H1 (cell line): ENCODE measurements around the gene LCMT1. TPM values are rescaled to one million over a fixed set of nuclear protein-coding genes. Genes with fewer than 3 reads are reported as not detected.
A peak's percentile ranks its signal among the peaks of the same experiment; 100 is the strongest.

Source experiments
- CTCF ChIA-PET: fragments of 300-600 bp; sonication (Branson Sonifier 250); formaldehyde crosslinking; loops from one replicate; lab custom pipeline; 2021; ENCODE audit not compliant: partially characterized antibody; lab: Charles Lee
- POLR2A ChIA-PET: fragments of 300-600 bp; sonication (Branson Sonifier 250); formaldehyde crosslinking; loops from one replicate; lab custom pipeline; 2021; ENCODE audit warnings: inconsistent platforms; ENCODE audit not compliant: partially characterized antibody; lab: Charles Lee
- DNase-seq, 2 experiments: peaks; one replicate each; pipeline versions ENCODE4 v3.0.0 to v3.0.0-alpha.2; 2010 to 2022; ENCODE audit warnings: low spot score in 2 of 2, low read depth in 1 of 2, mixed read lengths in 1 of 2
- FAIRE-seq: peaks from 2 replicates; lab custom pipeline; 2011; peaks lifted over from hg19 to GRCh38; lab: Jason Lieb, UNC
- H2AFZ ChIP-seq: 2 replicates; pipeline ENCODE4 v1.8.1; 2012; ENCODE audit warnings: low read length, inconsistent platforms
- H2AK5ac ChIP-seq: 2 replicates; pipeline ENCODE4 v1.6.1; 2013; ENCODE audit warnings: low read depth, low read length
- H2BK120ac ChIP-seq: replicated peaks from 2 replicates; pipeline ENCODE3; 2013; ENCODE audit warnings: low read depth, low read length, inconsistent platforms
- H2BK12ac ChIP-seq: 2 replicates; pipeline ENCODE4 v1.6.1; 2013; ENCODE audit warnings: low read depth, low read length
- H2BK15ac ChIP-seq: 2 replicates; pipeline ENCODE4 v1.6.1; 2013; ENCODE audit warnings: low read length
- H2BK20ac ChIP-seq: 2 replicates; pipeline ENCODE4 v1.6.1; 2013; ENCODE audit warnings: low read length
- H2BK5ac ChIP-seq: 2 replicates; pipeline ENCODE4 v1.6.1; 2013; ENCODE audit warnings: low read depth, low read length
- H3K14ac ChIP-seq: 2 replicates; pipeline ENCODE4 v1.6.1; 2013; ENCODE audit warnings: inconsistent platforms; ENCODE audit not compliant: insufficient read length
- H3K18ac ChIP-seq: 2 replicates; pipeline ENCODE4 v1.6.1; 2013; ENCODE audit warnings: low read length; ENCODE audit errors: extremely low read depth
- H3K23ac ChIP-seq: 2 replicates; pipeline ENCODE4 v1.6.1; 2013; ENCODE audit warnings: inconsistent platforms; ENCODE audit not compliant: insufficient read length
- H3K23me2 ChIP-seq: 2 replicates; pipeline ENCODE4 v1.6.1; 2013; ENCODE audit warnings: low read depth, low read length
- H3K27ac ChIP-seq: 2 replicates; pipeline ENCODE4 v1.6.1; 2011; ENCODE audit warnings: low read depth, low read length, inconsistent platforms
- H3K27me3 ChIP-seq, 4 experiments: replicated peaks in 1 of 4; 1 replicate in 1 of 4; 2 replicates in 3 of 4; pipeline versions ENCODE4 v1.6.1 to v1.8.1; 2011 to 2013; ENCODE audit warnings: low read length in 3 of 4, mild to moderate bottlenecking in 3 of 4, inconsistent platforms in 2 of 4, mixed read lengths in 2 of 4, moderate library complexity in 1 of 4; ENCODE audit not compliant: control insufficient read depth in 3 of 4, insufficient read depth in 3 of 4; ENCODE audit errors: extremely low read depth in 1 of 4
- H3K36me3 ChIP-seq, 4 experiments: 2 replicates each; pipeline versions ENCODE4 v1.6.1 to v1.8.1; 2011 to 2013; ENCODE audit warnings: mild to moderate bottlenecking in 4 of 4, low read length in 3 of 4, moderate library complexity in 2 of 4, control low read depth in 1 of 4, inconsistent platforms in 1 of 4; ENCODE audit not compliant: insufficient read depth in 4 of 4, control insufficient read depth in 2 of 4
- H3K4ac ChIP-seq: replicated peaks from 2 replicates; pipeline ENCODE3; 2013; ENCODE audit warnings: low read length, low read depth, mixed read lengths, inconsistent platforms; ENCODE audit not compliant: insufficient read length
- H3K4me1 ChIP-seq, 4 experiments: replicated peaks in 1 of 4; 1 replicate in 1 of 4; 2 replicates in 3 of 4; pipeline versions ENCODE4 v1.6.1 to v1.8.1; 2011 to 2013; ENCODE audit warnings: low read length in 3 of 4, inconsistent platforms in 2 of 4, mixed read lengths in 1 of 4; ENCODE audit not compliant: insufficient read depth in 4 of 4, control insufficient read depth in 3 of 4
- H3K4me2 ChIP-seq, 2 experiments: 2 replicates each; pipeline versions ENCODE4 v1.6.1 to v1.8.1; 2011 to 2013; ENCODE audit warnings: low read depth in 2 of 2, low read length in 2 of 2, control low read depth in 1 of 2, inconsistent platforms in 1 of 2, mild to moderate bottlenecking in 1 of 2; ENCODE audit not compliant: insufficient read depth in 1 of 2
- H3K4me3 ChIP-seq, 4 experiments: fragments of 200-600, 300-600 bp in 1 of 4; sonication (generic), shearing (Covaris generic), sonication (Bioruptor Twin) in 1 of 4; 2 replicates each; pipeline versions ENCODE4 v1.5.1 to v1.8.1; 2011 to 2016; ENCODE audit warnings: low read length in 4 of 4, low read depth in 3 of 4, control low read depth in 2 of 4, inconsistent platforms in 2 of 4, mild to moderate bottlenecking in 2 of 4, mixed read lengths in 1 of 4, moderate library complexity in 1 of 4; ENCODE audit not compliant: insufficient read depth in 2 of 4; ENCODE audit errors: extremely low read depth in 1 of 4
- H3K56ac ChIP-seq: replicated peaks from 2 replicates; pipeline ENCODE3; 2013; ENCODE audit warnings: low read depth, mild to moderate bottlenecking, mixed read lengths, low read length, inconsistent platforms; ENCODE audit not compliant: insufficient read length
- H3K79me1 ChIP-seq: 2 replicates; pipeline ENCODE4 v1.6.1; 2013; ENCODE audit warnings: low read depth, low read length, control low read depth
- H3K79me2 ChIP-seq, 2 experiments: 2 replicates each; pipeline versions ENCODE4 v1.6.1 to v1.8.1; 2012 to 2013; ENCODE audit warnings: low read length in 2 of 2, mild to moderate bottlenecking in 2 of 2, inconsistent platforms in 1 of 2; ENCODE audit not compliant: insufficient read depth in 2 of 2, control insufficient read depth in 1 of 2
- H3K9ac ChIP-seq, 4 experiments: replicated peaks in 1 of 4; 1 replicate in 1 of 4; 2 replicates in 3 of 4; pipeline versions ENCODE4 v1.6.1 to v1.8.1; 2011 to 2013; ENCODE audit warnings: low read depth in 3 of 4, low read length in 3 of 4, control low read depth in 2 of 4, mild to moderate bottlenecking in 2 of 4, moderate library complexity in 2 of 4, inconsistent platforms in 1 of 4; ENCODE audit errors: extremely low read depth in 1 of 4
- H3K9me3 ChIP-seq, 2 experiments: 2 replicates each; pipeline versions ENCODE4 v1.6.1 to v1.8.1; 2012 to 2013; ENCODE audit warnings: mild to moderate bottlenecking in 2 of 2, moderate library complexity in 2 of 2, control low read depth in 1 of 2, inconsistent platforms in 1 of 2, low read depth in 1 of 2, low read length in 1 of 2, mixed read lengths in 1 of 2; ENCODE audit not compliant: insufficient read depth in 2 of 2
- H4K20me1 ChIP-seq, 2 experiments: replicated peaks in 1 of 2; 2 replicates each; pipeline versions ENCODE3 to v1.8.1; 2011 to 2013; ENCODE audit warnings: inconsistent platforms in 2 of 2, low read length in 2 of 2, mild to moderate bottlenecking in 1 of 2; ENCODE audit not compliant: insufficient read depth in 2 of 2, control insufficient read depth in 1 of 2
- H4K5ac ChIP-seq: 2 replicates; pipeline ENCODE4 v1.6.1; 2013; ENCODE audit warnings: low read length, low read depth, mixed read lengths, inconsistent platforms; ENCODE audit not compliant: insufficient read length
- H4K8ac ChIP-seq: 2 replicates; pipeline ENCODE4 v1.8.0; 2013; ENCODE audit warnings: mild to moderate bottlenecking, moderate library complexity, low read length, inconsistent platforms; ENCODE audit not compliant: insufficient read depth; ENCODE audit errors: extremely low read depth
- H4K91ac ChIP-seq: replicated peaks from 2 replicates; pipeline ENCODE3; 2013; ENCODE audit warnings: low read length, mixed read lengths, inconsistent platforms; ENCODE audit not compliant: insufficient read length
- CTCF ChIP-seq, 3 experiments: IDR thresholded peaks; 1 replicate in 2 of 3; 2 replicates in 1 of 3; pipeline versions ENCODE4 v1.5.1 to v1.6.1; 2011; ENCODE audit warnings: low read length in 3 of 3, mild to moderate bottlenecking in 3 of 3, inconsistent platforms in 2 of 3, low read depth in 1 of 3, moderate library complexity in 1 of 3; ENCODE audit not compliant: insufficient read depth in 1 of 3; ENCODE audit errors: control extremely low read depth in 1 of 3
- E2F6 ChIP-seq: IDR thresholded peaks from 2 replicates; pipeline ENCODE4 v1.6.1; 2012; ENCODE audit warnings: inconsistent platforms
- RAD21 ChIP-seq, 2 experiments: IDR thresholded peaks in 1 of 2; conservative IDR thresholded peaks in 1 of 2; 2 replicates each; pipeline ENCODE4 v1.6.1; 2011; ENCODE audit warnings: low read depth in 2 of 2, low read length in 2 of 2, improper control_type of control experiment in 1 of 2, inconsistent platforms in 1 of 2, mild to moderate bottlenecking in 1 of 2, moderate library complexity in 1 of 2
- SUZ12 ChIP-seq: fragments of 200-600 bp; sonication (generic); IDR thresholded peaks from 2 replicates; pipeline ENCODE4 v1.6.1; 2012; ENCODE audit warnings: mild to moderate bottlenecking, inconsistent platforms, low read length, moderate library complexity, mixed read lengths
- WGBS, 2 experiments: shearing (Covaris generic) in 1 of 2; methylation state at CpG; one replicate each; pipeline versions ENCODE4 v1.1.6 to v1.1.7; 2013 to 2015; ENCODE audit warnings: low lambda C conversion rate in 2 of 2, mixed read lengths in 2 of 2, inconsistent platforms in 1 of 2, low coverage in 1 of 2, missing lambda C conversion rate in 1 of 2; ENCODE audit not compliant: insufficient replicate concordance in 2 of 2, insufficient coverage in 1 of 2, insufficient read length in 1 of 2; ENCODE audit errors: extremely low coverage in 1 of 2, missing lambda C conversion rate in 1 of 2; 5-methylcytosine and 5-hydroxymethylcytosine counted together
- polyA plus RNA-seq, 7 experiments: library from polyadenylated mRNA; depleted of rRNA in 3 of 7; stranded (reverse) in 5 of 7; unstranded in 2 of 7; fragments of >200 nt in 5 of 7; fragments of 200-250 nt in 2 of 7; gene quantifications; 1 replicate in 5 of 7; 2 replicates in 1 of 7; 4 replicates in 1 of 7; pipeline versions ENCODE4 v1.2.1 to v1.2.3, GENCODE V29; 2011 to 2013; ENCODE audit warnings: missing spikeins in 2 of 7, mixed read lengths in 2 of 7
- total RNA-seq: library from RNA; stranded (reverse); fragmentation: NEBNext Ultra II Directional; extraction: Animal tissue kit (Norgen Biotek cat#: 25700); gene quantifications from 2 replicates; pipeline ENCODE4 v1.2.1, GENCODE V29; 2021
- TF ChIP-seq, protein P1 (sequence below): IDR thresholded peaks from 2 replicates; pipeline ENCODE4 v1.6.1; 2012; ENCODE audit warnings: inconsistent platforms
- TF ChIP-seq, protein P2 (sequence below): IDR thresholded peaks from 2 replicates; pipeline ENCODE4 v1.6.1; 2011; ENCODE audit warnings: low read length, improper control_type of control experiment

LCMT1 gene
- total and polyA plus RNA-seq, 2 of the 8 experiments (the other 6 are each of a cell fraction or from before 2014, with no cell fraction given): 61.0 to 80.8 TPM

- peaks cover 14% of the 10 kb centered on the region; the same call in 1 of the 2 replicates for H3K23me2 ChIP-seq
- CTCF ChIA-PET: interaction anchor here (0.6 to 2.5 kb wide), 8 partner anchors 9 to 94 kb away, joined by 3 to 8 read pairs (median 4); partner anchors contain the start of gene ARHGAP17
- no peak overlapping the region for H2BK12ac ChIP-seq
- H3K27me3 ChIP-seq: no peaks in the 10 kb centered on the region
- H3K4me2 ChIP-seq: peak overlapping the region; percentile 75 to 78; a peak in 1 of 4 replicates
- H3K18ac ChIP-seq: no peak overlapping the region
- peak overlapping the region; percentile 41; the same call in 1 of the 2 replicates for H2AK5ac ChIP-seq
- no peak overlapping the region for H3K4ac ChIP-seq
- POLR2A ChIA-PET: interaction anchor here (0.6 to 1.9 kb wide), 5 partner anchors 11 to 274 kb away, joined by 3 to 7 read pairs (median 4); no protein-coding TSS in a partner anchor
- no peak overlapping the region for H4K91ac ChIP-seq
- H3K79me1 ChIP-seq: peaks cover 5% of the 10 kb centered on the region
- no peak overlapping the region for H2BK20ac ChIP-seq
- peaks cover 0 to 7% (median 4%) of the 10 kb centered on the region in 4 experiments; a peak in 3 of 7 replicates for H3K4me1 ChIP-seq
- no peaks in the 10 kb centered on the region for H3K9me3 ChIP-seq
- peak in 1 of 2 experiments; percentile 50 for DNase-seq
- no peak overlapping the region for H3K27ac ChIP-seq
- H2AFZ ChIP-seq: no peak overlapping the region
- no peak for FAIRE-seq
- H4K20me1 ChIP-seq: peaks cover 0 to 4% of the 10 kb centered on the region in 2 experiments
- no peak overlapping the region for H3K56ac ChIP-seq
- H4K8ac ChIP-seq: peak overlapping the region; percentile 95; the same call in 1 of the 2 replicates
- 0 out of 7 replicates have a peak overlapping the region, but pooled peaks of 1 of the 4 experiments have one; percentile 85 for H3K9ac ChIP-seq
- WGBS, 2 experiments: 71% methylated on average over 3 of the region's 3 CpGs; no CpG with 5 or more reads in 1 of the 2 experiments
- no peak overlapping the region for H2BK15ac ChIP-seq
- H3K4me3 ChIP-seq: peak overlapping the region in 1 of 4 experiments; percentile 83; a peak in 2 of 8 replicates
- no peak overlapping the region for H4K5ac ChIP-seq
- no peak overlapping the region for H2BK5ac ChIP-seq
- H3K36me3 ChIP-seq: no peaks in the 10 kb centered on the region
- H3K14ac ChIP-seq: no peak overlapping the region
- H3K23ac ChIP-seq: no peak overlapping the region
- H2BK120ac ChIP-seq: no peak overlapping the region
- peaks cover 8 to 13% of the 10 kb centered on the region in 2 experiments for H3K79me2 ChIP-seq
- TF ChIP-seq RAD21 (IDR thresholded peaks at IDR 0.05 in 1 of 2, conservative IDR thresholded peaks at IDR 0.05 in 1 of 2; ENCODE audit: low read depth in 2 of 2, low read length in 2 of 2): peak; percentile 17 to 39; a peak in 3 of 4 replicates
- TF ChIP-seq, protein P1, sequence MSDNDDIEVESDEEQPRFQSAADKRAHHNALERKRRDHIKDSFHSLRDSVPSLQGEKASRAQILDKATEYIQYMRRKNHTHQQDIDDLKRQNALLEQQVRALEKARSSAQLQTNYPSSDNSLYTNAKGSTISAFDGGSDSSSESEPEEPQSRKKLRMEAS: peak; percentile 79
- peak; percentile 26 to 38 (median 27); a peak in 3 of 4 replicates for TF ChIP-seq CTCF (IDR thresholded peaks at IDR 0.05; ENCODE audit: control extremely low read depth in 1 of 3, insufficient read depth in 1 of 3, low read depth in 1 of 3, low read length in 3 of 3)
- TF ChIP-seq, protein P2, sequence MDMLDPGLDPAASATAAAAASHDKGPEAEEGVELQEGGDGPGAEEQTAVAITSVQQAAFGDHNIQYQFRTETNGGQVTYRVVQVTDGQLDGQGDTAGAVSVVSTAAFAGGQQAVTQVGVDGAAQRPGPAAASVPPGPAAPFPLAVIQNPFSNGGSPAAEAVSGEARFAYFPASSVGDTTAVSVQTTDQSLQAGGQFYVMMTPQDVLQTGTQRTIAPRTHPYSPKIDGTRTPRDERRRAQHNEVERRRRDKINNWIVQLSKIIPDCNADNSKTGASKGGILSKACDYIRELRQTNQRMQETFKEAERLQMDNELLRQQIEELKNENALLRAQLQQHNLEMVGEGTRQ: 0 out of 2 replicates have a peak, but pooled peaks have one; percentile 10
- 0 out of 2 replicates have a peak, but pooled peaks have one; percentile 13 for TF ChIP-seq E2F6
- no peak for TF ChIP-seq SUZ12
Measured at GRCh38 chr16:25108054-25108453, 3.5 kb upstream of the LCMT1 start.
